DMS153 treated with DMSO at 0.1 percent for 48 hours (cell line): ENCODE measurements around the gene NPM3.
"Not testable (repeated sequence)": the region's sequence is repeated elsewhere in the genome, so short reads cannot be mapped to it uniquely, and the experiment has no call there.

Experiments used
- DNase-seq: peaks from one replicate; lab custom pipeline; 2025; ENCODE audit not compliant: unreplicated experiment; lab: John Stamatoyannopoulos, UW

The NPM3 gene

GRCh38 chr10:101807158-101807557, 23.9 kb upstream of the NPM3 start:
- DNase-seq: no peak

GRCh38 chr10:101803511-101803910, 20.3 kb upstream of the NPM3 start:
- DNase-seq: no peak

GRCh38 chr10:101797403-101798059, 14.3 kb upstream of the NPM3 start:
- no peak for DNase-seq

- DNase-seq: no peak
Measured at GRCh38 chr10:101793526-101793925, 10.3 kb upstream of the NPM3 start.

GRCh38 chr10:101789686-101790085, 6.4 kb upstream of the NPM3 start:
- no peak for DNase-seq

GRCh38 chr10:101789231-101789630, 6.0 kb upstream of the NPM3 start:
- DNase-seq: not testable (repeated sequence)

GRCh38 chr10:101785801-101786200, 2.6 kb upstream of the NPM3 start:
- DNase-seq: no peak

- no peak for DNase-seq
Measured at GRCh38 chr10:101784558-101784957, 1.3 kb upstream of the NPM3 start.

- DNase-seq: no peak
Measured at GRCh38 chr10:101783736-101784118, 481 bp upstream of the NPM3 start.

GRCh38 chr10:101781984-101782810, 1.0 kb downstream of the NPM3 start:
- DNase-seq: no peak

GRCh38 chr10:101781655-101781983, 1.6 kb downstream of the NPM3 start:
- no peak for DNase-seq

GRCh38 chr10:101780818-101781654, 2.2 kb downstream of the NPM3 start:
- DNase-seq: no peak

- no peak for DNase-seq
Measured at GRCh38 chr10:101780187-101780817, 2.9 kb downstream of the NPM3 start.

- DNase-seq: no peak
Measured at GRCh38 chr10:101779544-101780186, 3.6 kb downstream of the NPM3 start.

GRCh38 chr10:101778781-101779543, 4.3 kb downstream of the NPM3 start:
- no peak for DNase-seq

- no peak for DNase-seq
Measured at GRCh38 chr10:101778151-101778780, 5.0 kb downstream of the NPM3 start.

- no peak for DNase-seq
Measured at GRCh38 chr10:101777619-101778145, 5.6 kb downstream of the NPM3 start.

- DNase-seq: no peak
Measured at GRCh38 chr10:101776161-101776817, 7.0 kb downstream of the NPM3 start.
